Measurements from ENCODE around the gene GDF2. TPM values are rescaled to one million over a fixed set of nuclear protein-coding genes. Genes with fewer than 3 reads are reported as not detected.

GDF2 gene
- total and polyA plus RNA-seq, 2 experiments from 2014 or later, result not detected

- TF ChIP-seq ETS1 (IDR thresholded peaks at IDR 0.05) (no peak), REST (IDR thresholded peaks at IDR 0.05; ENCODE audit: unreplicated experiment) (no peak), NANOG (IDR thresholded peaks at IDR 0.05; ENCODE audit: borderline replicate concordance) (no peak), POLR2AphosphoS5 (IDR thresholded peaks at IDR 0.05; ENCODE audit: low read depth) (no peak)
Measured at GRCh38 chr10:47359101-47359500, 36.8 kb downstream of the GDF2 start (continued).

GRCh38 chr10:47359626-47360418 is 37.6 kb downstream of the GDF2 start:
- Mint-ChIP-seq H3K4me3 (no peak overlapping the region), H3K4me1 (peaks cover 9% of the 10 kb centered on the region), H3K36me3 (ENCODE audit: low read depth) (no peaks in the 10 kb centered on the region), H3K27me3 (ENCODE audit: insufficient read depth, low read depth, poor library complexity) (peaks cover 5% of the 10 kb centered on the region), H3K27ac (no peak overlapping the region), H3K9me3 (no peaks in the 10 kb centered on the region)
- no peaks in the 10 kb centered on the region for H3K27me3 ChIP-seq (ENCODE audit: insufficient read depth)
- no peaks in the 10 kb centered on the region for H4K20me1 ChIP-seq (replicated peaks; ENCODE audit: insufficient read depth)
- no peak overlapping the region for H3K4me3 ChIP-seq
- H3F3A ChIP-seq (replicated peaks; ENCODE audit: low read depth), result no peaks in the 10 kb centered on the region
- no peak overlapping the region for H2AFZ ChIP-seq
- H3K27ac ChIP-seq (ENCODE audit: low read depth), result no peak overlapping the region
- no peaks in the 10 kb centered on the region for H3K9me2 ChIP-seq (ENCODE audit: insufficient read depth)
- no peaks in the 10 kb centered on the region for H3K36me3 ChIP-seq (ENCODE audit: insufficient read depth)
- H3K79me2 ChIP-seq (replicated peaks; ENCODE audit: insufficient read depth), result no peaks in the 10 kb centered on the region
- DNase-seq (ENCODE audit: low spot score) (no peak), ATAC-seq (no peak)
- no peaks in the 10 kb centered on the region for H3K4me1 ChIP-seq (ENCODE audit: insufficient read depth)
- no peak overlapping the region for H3K4me2 ChIP-seq
- TF ChIP-seq ZNF114 (CRISPR knock-in tag; IDR thresholded peaks at IDR 0.05) (no peak), POLR2AphosphoS5 (IDR thresholded peaks at IDR 0.05; ENCODE audit: low read depth) (no peak), ZNF462 (CRISPR knock-in tag; IDR thresholded peaks at IDR 0.05) (no peak), REST (IDR thresholded peaks at IDR 0.05; ENCODE audit: unreplicated experiment) (no peak), JUNB (IDR thresholded peaks at IDR 0.05; ENCODE audit: unreplicated experiment) (no peak), ETS1 (IDR thresholded peaks at IDR 0.05) (no peak)

Data from GM23338 (cell line).